SKM-1 treated with dmso at 0.1 percent for 144 hours (cell line): ENCODE measurements around the gene HIPK2.

Source experiments
- DNase-seq: peaks from one replicate; lab custom pipeline; 2025; ENCODE audit not compliant: unreplicated experiment; lab: John Stamatoyannopoulos, UW

Gene HIPK2

GRCh38 chr7:139716156-139716942 is 61.4 kb downstream of the HIPK2 start:
- no peak for DNase-seq

DNA sequence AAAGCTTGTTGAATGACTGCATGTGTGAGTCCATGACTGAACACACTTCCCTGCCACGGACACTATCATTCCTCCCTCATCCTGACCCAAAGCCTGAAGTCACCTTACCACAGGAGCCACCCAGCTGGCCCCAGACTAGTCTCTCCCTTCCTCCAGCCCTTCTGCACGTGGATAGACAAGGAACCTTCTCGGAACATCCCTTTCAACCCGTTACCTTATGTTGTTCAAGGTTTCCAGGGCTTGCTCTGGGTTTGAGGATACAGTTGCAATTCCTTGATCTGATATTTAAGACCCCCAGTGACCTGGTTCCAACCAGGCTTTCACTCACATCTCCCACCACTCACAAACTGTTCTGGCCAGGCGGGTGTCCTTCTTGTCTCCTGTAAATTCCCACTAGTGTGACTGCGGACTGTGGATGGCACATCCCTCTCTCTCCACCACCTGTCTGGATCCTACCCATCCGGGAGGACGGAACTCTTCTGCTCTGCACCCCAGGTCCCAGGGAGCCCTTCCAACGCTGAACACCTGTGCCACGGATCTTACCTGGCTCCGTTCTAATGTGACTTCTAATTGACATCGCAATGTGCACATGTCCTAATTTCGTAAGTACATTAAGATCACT is 62.5 kb downstream of the HIPK2 start:
- no peak for DNase-seq

DNA sequence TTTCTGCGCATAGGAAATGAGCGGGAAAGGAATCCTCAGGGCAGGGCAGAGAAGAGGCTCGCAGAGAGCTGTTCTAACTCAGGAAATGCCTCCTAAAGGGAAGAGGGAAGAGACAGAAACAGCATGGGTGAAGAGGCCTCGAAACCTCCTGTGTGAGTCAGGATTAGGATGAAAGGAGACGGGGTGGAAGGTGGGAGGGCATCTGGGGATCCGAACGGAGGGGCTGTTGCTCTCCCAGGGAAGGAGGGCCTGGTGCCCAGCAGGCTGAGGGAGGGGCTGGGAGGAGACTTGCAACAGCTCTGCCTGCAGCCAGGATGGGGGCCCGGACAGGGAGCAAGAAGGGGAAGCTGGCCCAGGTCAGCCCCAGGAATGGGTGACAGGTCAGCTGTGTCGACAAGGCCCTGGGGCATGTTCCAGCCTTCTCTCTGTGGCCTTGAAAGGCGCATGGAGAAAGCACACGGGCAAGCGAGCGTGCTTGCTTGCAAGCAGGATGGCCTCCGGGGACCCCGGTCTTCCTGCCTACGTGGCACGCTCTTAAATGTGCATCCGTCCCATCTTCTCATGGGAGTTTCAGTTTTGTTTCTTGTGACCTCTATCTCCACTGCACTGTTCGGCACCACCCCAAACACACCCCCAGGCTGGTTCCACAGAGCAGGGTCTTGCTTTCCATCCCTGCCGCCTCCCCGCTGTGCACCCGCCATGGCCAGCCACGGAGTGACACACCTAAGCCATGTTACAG is 63.5 kb downstream of the HIPK2 start:
- DNase-seq, result no peak

DNA sequence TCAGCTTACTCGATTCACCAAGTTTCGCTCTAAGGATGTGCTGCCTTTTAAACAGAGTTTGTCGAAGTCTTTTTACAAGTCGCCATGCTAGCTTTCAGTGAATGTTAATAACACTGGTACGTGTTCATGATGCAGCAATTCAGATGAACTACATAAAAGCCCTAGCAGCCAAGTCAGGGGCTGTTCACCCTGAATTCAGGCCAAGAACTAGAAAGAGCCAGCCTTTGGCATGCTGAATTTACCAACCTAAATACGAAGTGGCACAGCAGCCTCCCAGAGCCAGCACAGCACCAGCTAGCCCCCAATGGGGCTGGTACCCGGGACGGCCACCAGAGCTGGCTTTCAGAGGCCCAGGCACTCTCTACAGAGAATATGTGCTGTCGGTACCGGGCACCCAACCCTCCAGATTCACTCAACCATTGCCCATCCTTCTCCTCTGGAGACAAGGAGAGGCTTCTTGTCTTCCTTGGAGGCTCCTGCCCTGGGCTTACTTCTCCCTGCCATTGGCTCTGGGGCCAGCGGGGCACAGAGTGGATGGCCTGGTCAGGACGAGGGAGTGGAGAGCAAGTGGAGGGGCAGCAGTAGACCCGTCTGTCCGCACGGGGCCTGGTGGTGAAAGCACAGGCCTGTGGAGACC is 64.2 kb downstream of the HIPK2 start:
- no peak for DNase-seq

DNA sequence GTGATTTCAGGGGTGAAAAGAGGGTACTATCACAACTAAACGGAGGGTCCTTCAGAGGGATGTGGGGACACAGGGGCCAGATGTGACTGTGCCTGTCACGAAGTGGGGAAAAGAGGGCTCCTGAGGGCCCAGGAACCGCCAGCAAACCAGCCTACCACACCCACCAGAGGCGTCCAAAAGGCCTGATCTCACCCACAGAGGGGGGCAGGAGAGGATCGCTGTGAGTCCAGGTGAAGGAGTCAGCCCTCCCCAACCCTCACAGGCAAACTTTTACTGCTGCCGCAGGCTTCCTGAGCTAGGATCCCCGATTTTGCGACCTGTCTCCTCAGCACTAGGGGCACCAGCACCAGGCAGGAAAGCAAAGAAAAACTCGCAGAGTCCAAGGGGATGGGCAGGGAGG is 64.7 kb downstream of the HIPK2 start:
- no peak for DNase-seq

GRCh38 chr7:139711991-139712743 is 65.6 kb downstream of the HIPK2 start:
- no peak for DNase-seq

DNA sequence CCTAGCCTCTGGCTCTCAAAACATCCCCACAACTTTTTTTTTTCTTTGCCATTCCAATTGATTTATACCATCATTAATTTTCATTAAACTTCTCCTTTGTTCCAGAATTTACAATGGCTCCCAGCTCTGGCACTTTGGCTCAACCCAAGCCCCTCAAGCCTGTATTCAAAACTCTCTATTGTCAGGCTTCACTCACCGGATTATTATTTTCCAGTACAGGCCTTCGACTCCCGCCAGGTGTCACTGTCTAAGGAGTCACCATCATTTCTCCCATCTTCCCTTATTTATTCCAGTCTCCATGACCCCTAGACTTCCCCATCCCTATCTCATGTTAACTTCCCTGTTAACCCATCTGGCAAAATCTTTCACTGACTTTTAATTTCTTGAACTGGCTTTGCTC is 67.8 kb downstream of the HIPK2 start:
- DNase-seq, result no peak

GRCh38 chr7:139709485-139709884 is 68.3 kb downstream of the HIPK2 start:
- no peak for DNase-seq

DNA sequence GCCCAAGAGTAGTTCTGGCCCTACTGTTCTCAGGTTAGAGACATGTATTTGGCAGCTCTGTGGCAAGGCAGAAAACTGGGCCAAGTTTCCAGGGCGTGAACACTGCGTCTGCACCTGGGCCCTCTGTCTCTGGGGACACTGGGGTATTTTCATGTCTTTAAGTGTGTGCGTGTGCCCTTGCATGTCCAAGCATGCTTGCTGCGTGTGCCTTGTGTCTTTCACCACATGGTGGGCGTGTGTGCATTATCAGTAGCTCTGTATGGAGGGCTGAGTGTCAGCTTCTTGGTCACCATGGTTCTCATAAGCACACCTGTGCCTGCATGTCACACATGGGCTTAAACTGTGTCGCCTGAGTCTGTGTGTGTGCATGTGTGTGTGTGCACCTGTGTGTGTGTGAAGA is 69.3 kb downstream of the HIPK2 start:
- no peak for DNase-seq

GRCh38 chr7:139706837-139707236 is 71.0 kb downstream of the HIPK2 start:
- DNase-seq, result no peak

DNA sequence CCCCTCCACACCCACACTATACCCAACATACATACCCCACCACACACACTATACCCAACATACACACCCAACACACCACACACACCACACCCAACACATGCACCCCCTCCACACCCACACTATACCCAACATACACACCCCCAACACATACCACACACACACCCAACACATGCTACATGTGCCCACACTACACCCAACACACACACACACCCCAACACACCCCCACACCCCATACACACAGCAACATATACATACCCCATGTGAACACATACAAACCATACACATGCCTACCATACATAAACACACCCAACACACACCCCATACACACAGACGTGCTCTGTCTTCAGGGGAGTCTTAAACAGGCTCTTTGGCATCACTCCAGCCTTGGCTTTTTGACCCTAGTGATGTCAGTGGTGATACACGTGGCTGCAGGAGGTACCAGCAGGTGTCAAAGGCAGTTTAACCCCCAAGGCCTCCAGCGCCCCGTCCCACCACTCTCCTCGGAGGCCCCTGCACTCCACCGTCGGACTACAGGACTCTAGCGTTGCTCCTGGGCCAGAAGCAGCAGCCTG is 73.4 kb downstream of the HIPK2 start:
- DNase-seq, result no peak

DNA sequence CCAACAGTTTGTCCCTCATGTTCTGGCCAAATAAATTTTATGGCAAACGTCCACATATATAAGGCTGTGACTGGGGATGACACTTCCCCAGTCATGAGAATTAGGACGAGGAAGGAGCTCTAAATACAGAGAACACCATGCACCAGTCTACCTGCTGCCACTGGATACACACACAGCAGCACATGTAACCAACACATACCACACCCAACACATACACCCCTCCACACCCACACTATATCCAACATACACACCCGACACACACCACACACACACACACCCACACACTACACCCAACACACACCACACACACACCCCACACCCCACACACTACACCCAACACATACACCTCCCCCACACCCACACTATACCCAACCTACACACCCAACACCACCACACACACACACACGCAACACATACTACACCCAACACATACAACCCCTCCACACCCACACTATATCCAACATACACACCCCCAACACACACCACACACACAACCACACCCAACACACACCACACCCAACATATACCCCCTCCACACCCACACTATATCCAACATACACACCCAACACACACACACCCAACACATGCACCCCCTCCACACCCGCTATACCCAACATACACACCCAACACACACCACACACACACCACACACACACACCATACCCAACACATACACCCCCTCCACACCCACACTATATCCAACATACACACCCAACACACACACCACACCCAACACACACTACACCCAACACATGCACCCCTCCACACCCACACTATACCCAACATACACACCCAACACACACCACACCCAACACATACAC is 74.1 kb downstream of the HIPK2 start:
- no peak for DNase-seq

GRCh38 chr7:139702811-139703486 is 74.8 kb downstream of the HIPK2 start:
- no peak for DNase-seq

GRCh38 chr7:139702313-139702731 is 75.5 kb downstream of the HIPK2 start:
- DNase-seq, result no peak

GRCh38 chr7:139701908-139702307 is 75.9 kb downstream of the HIPK2 start:
- no peak for DNase-seq

GRCh38 chr7:139700505-139701235 is 77.1 kb downstream of the HIPK2 start:
- DNase-seq, result no peak

DNA sequence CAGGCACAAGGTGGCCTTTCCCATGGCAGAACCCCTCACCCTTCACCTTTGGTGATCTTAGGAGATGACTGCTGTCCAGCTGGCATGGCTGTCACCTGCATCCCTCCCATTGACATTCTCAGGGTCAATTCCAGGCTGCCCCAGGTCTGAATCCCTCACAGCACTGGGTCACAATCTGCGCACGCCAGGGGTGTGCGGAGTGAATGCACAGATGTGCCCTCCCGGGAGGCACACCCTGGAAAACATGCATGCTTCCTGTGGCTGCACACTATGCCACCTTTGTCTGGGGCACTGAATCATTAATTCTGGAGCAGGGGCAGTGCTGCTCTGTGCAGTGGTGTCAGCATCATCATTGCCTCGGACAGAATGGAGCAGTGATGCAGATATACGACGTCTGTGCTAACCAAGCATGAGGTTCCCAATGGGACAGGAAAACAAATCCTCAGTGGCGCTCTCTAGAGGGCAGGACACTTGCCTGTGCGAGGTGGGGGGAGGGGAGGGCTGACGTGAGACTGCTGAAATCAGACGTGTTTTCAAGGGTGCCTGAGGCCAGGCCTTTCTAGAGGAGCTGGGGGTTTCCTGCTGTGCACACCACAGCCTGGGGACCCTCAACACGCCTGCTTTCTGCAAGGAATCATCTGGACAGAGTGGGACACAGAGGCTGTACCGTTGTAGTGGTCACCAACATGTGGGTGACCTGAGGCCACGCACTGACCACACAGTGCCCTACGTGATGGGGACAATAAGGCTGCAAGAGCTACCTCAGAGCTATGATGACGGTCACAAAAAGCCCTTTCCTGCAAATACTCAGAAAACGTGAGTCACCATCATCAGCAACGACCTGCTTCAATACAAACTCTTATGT is 77.9 kb downstream of the HIPK2 start:
- DNase-seq, result no peak

DNA sequence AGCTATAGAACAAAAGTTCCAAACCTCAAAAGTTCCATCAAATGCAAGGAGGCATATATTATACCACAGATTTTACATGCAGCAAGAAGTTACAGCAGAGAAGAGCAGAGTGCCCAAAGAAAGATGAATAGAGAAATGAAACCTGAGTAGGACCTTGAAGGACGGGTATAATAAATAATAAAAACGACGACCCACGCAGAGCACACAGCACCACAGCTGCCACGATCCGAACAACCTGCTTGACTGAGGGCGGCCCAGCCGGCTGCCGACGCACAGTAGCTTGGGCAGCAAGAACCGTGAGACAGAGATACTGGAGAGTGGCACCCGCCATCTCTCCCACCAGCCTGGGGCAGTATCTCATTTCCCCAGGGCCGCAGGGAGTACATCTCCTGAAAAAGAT is 79.0 kb downstream of the HIPK2 start:
- DNase-seq, result no peak
